Suprapubic skin (tissue), 4 donors: ENCODE data around the gene CNIH3.

Source experiments
- EP300 ChIP-seq: sonication (generic); formaldehyde crosslinking; IDR thresholded peaks from one replicate; pipeline ENCODE4 v1.6.1; 2017; ENCODE audit warnings: antibody characterized with exemption
- POLR2A ChIP-seq, 2 donors: fragments of 450-650 bp; IDR thresholded peaks; one replicate each; pipeline ENCODE4 v1.6.1; 2017; ENCODE audit warnings: antibody characterized with exemption in 2 of 2, mild to moderate bottlenecking in 2 of 2, moderate library complexity in 2 of 2
- POLR2AphosphoS5 ChIP-seq, 3 donors: sonication (generic); formaldehyde crosslinking; IDR thresholded peaks; one replicate each; pipeline ENCODE4 v1.6.1; 2017; ENCODE audit warnings: antibody characterized with exemption in 3 of 3
- TF ChIP-seq, protein P1 (sequence below), 2 donors: fragments of 200-600 bp in 1 of 2; fragments of 450-650 bp in 1 of 2; sonication (generic) in 1 of 2; IDR thresholded peaks; one replicate each; pipeline ENCODE4 v1.5.1; 2016 to 2019; ENCODE audit warnings: antibody characterized with exemption in 2 of 2, mild to moderate bottlenecking in 1 of 2, moderate library complexity in 1 of 2

DNA sequence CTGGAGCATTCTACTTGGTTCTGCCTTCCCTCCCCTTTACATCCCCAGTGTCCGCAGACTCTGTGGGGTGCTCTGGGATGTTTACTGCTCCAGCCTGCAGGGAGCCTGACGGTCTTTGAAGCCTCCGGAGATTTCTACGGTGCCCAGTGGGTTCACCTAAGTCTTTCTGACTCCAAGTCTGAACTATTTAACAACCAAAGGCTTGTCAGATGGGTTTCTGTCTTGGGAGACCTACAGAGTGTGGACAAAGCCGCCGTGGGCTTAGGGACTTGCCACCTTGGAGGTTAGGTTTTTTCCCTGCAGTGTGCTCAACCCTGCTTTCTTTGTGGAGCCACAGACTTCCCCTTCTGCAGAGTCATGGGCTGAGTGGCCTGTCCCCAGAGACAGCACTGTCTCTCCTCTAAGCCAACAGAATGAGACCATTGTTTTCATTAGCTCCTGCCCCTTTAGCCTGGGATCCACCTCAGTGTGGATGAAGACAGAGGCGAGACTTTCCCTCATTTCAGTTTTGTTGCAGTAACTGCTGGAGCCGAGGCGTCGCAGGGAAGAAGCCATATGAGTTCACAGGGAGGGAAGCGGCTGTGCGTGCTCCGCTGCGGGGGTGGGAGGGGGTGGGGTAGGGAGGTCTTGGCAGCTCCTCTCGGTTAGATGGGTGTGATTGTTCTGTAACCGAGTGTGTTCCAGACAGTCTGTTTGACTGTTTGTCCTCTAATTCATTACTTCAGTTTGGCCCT, 120.7 kb downstream of the CNIH3 start:
- TF ChIP-seq, protein P1, sequence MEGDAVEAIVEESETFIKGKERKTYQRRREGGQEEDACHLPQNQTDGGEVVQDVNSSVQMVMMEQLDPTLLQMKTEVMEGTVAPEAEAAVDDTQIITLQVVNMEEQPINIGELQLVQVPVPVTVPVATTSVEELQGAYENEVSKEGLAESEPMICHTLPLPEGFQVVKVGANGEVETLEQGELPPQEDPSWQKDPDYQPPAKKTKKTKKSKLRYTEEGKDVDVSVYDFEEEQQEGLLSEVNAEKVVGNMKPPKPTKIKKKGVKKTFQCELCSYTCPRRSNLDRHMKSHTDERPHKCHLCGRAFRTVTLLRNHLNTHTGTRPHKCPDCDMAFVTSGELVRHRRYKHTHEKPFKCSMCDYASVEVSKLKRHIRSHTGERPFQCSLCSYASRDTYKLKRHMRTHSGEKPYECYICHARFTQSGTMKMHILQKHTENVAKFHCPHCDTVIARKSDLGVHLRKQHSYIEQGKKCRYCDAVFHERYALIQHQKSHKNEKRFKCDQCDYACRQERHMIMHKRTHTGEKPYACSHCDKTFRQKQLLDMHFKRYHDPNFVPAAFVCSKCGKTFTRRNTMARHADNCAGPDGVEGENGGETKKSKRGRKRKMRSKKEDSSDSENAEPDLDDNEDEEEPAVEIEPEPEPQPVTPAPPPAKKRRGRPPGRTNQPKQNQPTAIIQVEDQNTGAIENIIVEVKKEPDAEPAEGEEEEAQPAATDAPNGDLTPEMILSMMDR (IDR thresholded peaks at IDR 0.05): no peak
- no peak for TF ChIP-seq EP300
- TF ChIP-seq POLR2A (IDR thresholded peaks at IDR 0.05): no peak
- no peak for TF ChIP-seq POLR2AphosphoS5 (IDR thresholded peaks at IDR 0.05)
